Spleen (tissue), 11 donors: ENCODE results near the gene CHD1L. TPM values are rescaled to one million over a fixed set of nuclear protein-coding genes. Genes with fewer than 3 reads are reported as not detected.

Experiments
- DNase-seq: peaks from one replicate; pipeline ENCODE4 v3.0.0-alpha.2; 2020
- H3K27ac ChIP-seq, 8 donors: fragments of 200-600 bp; sonication (generic) in 7 of 8; 1 replicate in 4 of 8; 2 replicates in 4 of 8; pipeline versions ENCODE4 v1.5.0 to v1.8.0; 2016 to 2021; ENCODE audit warnings: inconsistent platforms in 4 of 8, mild to moderate bottlenecking in 4 of 8, moderate library complexity in 1 of 8
- H3K27me3 ChIP-seq, 7 donors: fragments of 200-600 bp; sonication (generic) in 6 of 7; replicated peaks in 1 of 7; 1 replicate in 4 of 7; 2 replicates in 3 of 7; pipeline versions ENCODE4 v1.5.0 to v1.8.0; 2016 to 2021; ENCODE audit warnings: inconsistent platforms in 3 of 7, mild to moderate bottlenecking in 1 of 7
- H3K36me3 ChIP-seq, 6 donors: fragments of 200-600 bp; sonication (generic) in 5 of 6; 1 replicate in 4 of 6; 2 replicates in 2 of 6; pipeline versions ENCODE4 v1.5.0 to v1.8.0; 2016 to 2021; ENCODE audit warnings: inconsistent platforms in 2 of 6
- H3K4me1 ChIP-seq, 6 donors: fragments of 200-600 bp; sonication (generic) in 5 of 6; 1 replicate in 3 of 6; 2 replicates in 3 of 6; pipeline versions ENCODE4 v1.5.0 to v1.8.0; 2016 to 2021; ENCODE audit warnings: inconsistent platforms in 3 of 6
- H3K4me3 ChIP-seq, 8 donors: fragments of 200-600 bp; sonication (generic) in 7 of 8; 1 replicate in 4 of 8; 2 replicates in 4 of 8; pipeline versions ENCODE4 v1.5.0 to v1.8.0; 2016 to 2021; ENCODE audit warnings: inconsistent platforms in 4 of 8, mild to moderate bottlenecking in 4 of 8, moderate library complexity in 2 of 8
- H3K9me3 ChIP-seq, 8 donors: fragments of 200-600 bp; sonication (generic) in 7 of 8; 1 replicate in 4 of 8; 2 replicates in 4 of 8; pipeline versions ENCODE4 v1.5.0 to v1.8.0; 2016 to 2021; ENCODE audit warnings: inconsistent platforms in 4 of 8
- CTCF ChIP-seq, 11 experiments: fragments of 200-600 bp in 7 of 11; fragments of 450-650 bp in 4 of 11; sonication (generic) in 4 of 11; IDR thresholded peaks in 8 of 11; conservative IDR thresholded peaks in 3 of 11; 1 replicate in 7 of 11; 2 replicates in 4 of 11; pipeline versions ENCODE4 v1.4.0 to v1.8.0; 2016 to 2021; ENCODE audit warnings: antibody characterized with exemption in 11 of 11, inconsistent platforms in 4 of 11, mild to moderate bottlenecking in 1 of 11
- POLR2A ChIP-seq, 3 donors: fragments of 450-650 bp; IDR thresholded peaks; one replicate each; pipeline ENCODE4 v1.5.1; 2017; ENCODE audit warnings: antibody characterized with exemption in 3 of 3, mild to moderate bottlenecking in 1 of 3
- POLR2AphosphoS5 ChIP-seq, 3 donors: sonication (generic); formaldehyde crosslinking; IDR thresholded peaks; one replicate each; pipeline ENCODE4 v1.5.1; 2017; ENCODE audit warnings: antibody characterized with exemption in 3 of 3
- WGBS, 5 donors: extraction: QIAGEN DNeasy Blood & Tissue Kit in 3 of 5; methylation state at CpG; one replicate each; pipeline versions ENCODE4 v1.1.5 to v1.1.7; 2013 to 2018; 5-methylcytosine and 5-hydroxymethylcytosine counted together
- intact Hi-C: fragments of 100-400 bp; cut with DNase I; formaldehyde crosslinking; loops from one replicate; pipeline ENCODE4 v1.15.0; 2023; ENCODE audit warnings: low total_unique reads
- polyA plus RNA-seq, 3 donors: library from polyadenylated mRNA; stranded (reverse); fragments of 200-250 nt; gene quantifications; one replicate each; pipeline ENCODE4 v1.2.1, GENCODE V29; 2013
- total RNA-seq, 7 donors: library from RNA; depleted of rRNA in 3 of 7; stranded (reverse); fragments of >200 nt in 3 of 7; fragmentation: NEBNext Ultra II Directional in 4 of 7; extraction: Animal tissue kit (Norgen Biotek cat#: 25700) in 4 of 7; gene quantifications; one replicate each; pipeline versions ENCODE4 v1.1.0 to v1.2.1, GENCODE V29; 2016 to 2021
- donor health status: healthy with polysubstance abuse.
- donor health status: DM: no; HTN: no; CAD: no; lungs with moderate emphysema.
- donor health status: DM: no; HTN: no; CAD: no.
- donor health status: Bipolar disorder and iron deficiency.
- donor health status: healthy.
- donor health status: DM: no; HTN: no; CAD: no.
- donor health status: DM: yes; HTN: yes; CAD: no.

Gene CHD1L
- total and polyA plus RNA-seq, 10 donors: 25.8 to 52.6 (median 38.9) TPM

- no peak overlapping the region for H3K4me3 ChIP-seq
These were observed 28.2 kb upstream of the CHD1L start for GRCh38 chr1:147214325-147214724.

GRCh38 chr1:147214842-147215539, 27.5 kb upstream of the CHD1L start:
- no peak for DNase-seq
- H3K36me3 ChIP-seq: peaks cover 0 to 14% (median 0%) of the 10 kb centered on the region in 6 donors
- no peak for TF ChIP-seq CTCF (IDR thresholded peaks at IDR 0.05 in 8 of 11, conservative IDR thresholded peaks at IDR 0.05 in 3 of 11)
- TF ChIP-seq POLR2A (IDR thresholded peaks at IDR 0.05): no peak
- no peak for TF ChIP-seq POLR2AphosphoS5 (IDR thresholded peaks at IDR 0.05)
- no peaks in the 10 kb centered on the region for H3K27me3 ChIP-seq
- H3K4me3 ChIP-seq: no peak overlapping the region
- no peak overlapping the region for H3K27ac ChIP-seq
- intact Hi-C loops: no loop called here
- peaks cover 0 to 34% (median 3%) of the 10 kb centered on the region in 6 donors for H3K4me1 ChIP-seq
- H3K9me3 ChIP-seq: no peaks in the 10 kb centered on the region

More at GRCh38 chr1:147214325-147214724, 28.2 kb upstream of the CHD1L start:
- WGBS, 5 donors: 71 to 81% (median 77%) methylated on average over 7 of the region's 7 CpGs
- no peak for DNase-seq
- intact Hi-C loops: no loop called here
- no peak for TF ChIP-seq POLR2AphosphoS5 (IDR thresholded peaks at IDR 0.05)
- no peak for TF ChIP-seq POLR2A (IDR thresholded peaks at IDR 0.05)
- no peak for TF ChIP-seq CTCF (IDR thresholded peaks at IDR 0.05 in 8 of 11, conservative IDR thresholded peaks at IDR 0.05 in 3 of 11)
- H3K9me3 ChIP-seq: no peaks in the 10 kb centered on the region
- no peaks in the 10 kb centered on the region for H3K27me3 ChIP-seq
- H3K27ac ChIP-seq: no peak overlapping the region
- H3K4me1 ChIP-seq: peaks cover 0 to 34% (median 3%) of the 10 kb centered on the region in 6 donors
- H3K36me3 ChIP-seq: peaks cover 0 to 14% (median 0%) of the 10 kb centered on the region in 6 donors

GRCh38 chr1:147215540-147215916, 27.0 kb upstream of the CHD1L start:
- H3K27ac ChIP-seq: no peak overlapping the region
- intact Hi-C loops: no loop called here
- peaks cover 0 to 14% (median 0%) of the 10 kb centered on the region in 6 donors for H3K36me3 ChIP-seq
- TF ChIP-seq CTCF (IDR thresholded peaks at IDR 0.05 in 8 of 11, conservative IDR thresholded peaks at IDR 0.05 in 3 of 11): no peak
- no peak for TF ChIP-seq POLR2A (IDR thresholded peaks at IDR 0.05)
- no peak for TF ChIP-seq POLR2AphosphoS5 (IDR thresholded peaks at IDR 0.05)
- no peak overlapping the region for H3K4me3 ChIP-seq
- 63 to 86% (median 68%) methylated on average over 2 of the region's 2 CpGs for WGBS, 5 donors
- no peaks in the 10 kb centered on the region for H3K27me3 ChIP-seq
- H3K4me1 ChIP-seq: peaks cover 0 to 34% (median 3%) of the 10 kb centered on the region in 6 donors
- H3K9me3 ChIP-seq: no peaks in the 10 kb centered on the region
- no peak for DNase-seq

- 64 to 93% (median 90%) methylated on average over 3 of the region's 3 CpGs for WGBS, 5 donors
- H3K27ac ChIP-seq: no peak overlapping the region
- intact Hi-C loops: no loop called here
These were observed 26.4 kb upstream of the CHD1L start for GRCh38 chr1:147216124-147216523.

More at GRCh38 chr1:147216124-147216523, 26.4 kb upstream of the CHD1L start:
- TF ChIP-seq POLR2A (IDR thresholded peaks at IDR 0.05): no peak
- no peak for TF ChIP-seq POLR2AphosphoS5 (IDR thresholded peaks at IDR 0.05)
- no peak for TF ChIP-seq CTCF (IDR thresholded peaks at IDR 0.05 in 8 of 11, conservative IDR thresholded peaks at IDR 0.05 in 3 of 11)
- H3K4me1 ChIP-seq: peaks cover 0 to 34% (median 3%) of the 10 kb centered on the region in 6 donors
- H3K27me3 ChIP-seq: no peaks in the 10 kb centered on the region
- no peaks in the 10 kb centered on the region for H3K9me3 ChIP-seq
- DNase-seq: no peak
- H3K36me3 ChIP-seq: peaks cover 0 to 12% (median 0%) of the 10 kb centered on the region in 6 donors
- no peak overlapping the region for H3K4me3 ChIP-seq
